Measurements from ENCODE around the gene VAC14.

Gene VAC14

DNA sequence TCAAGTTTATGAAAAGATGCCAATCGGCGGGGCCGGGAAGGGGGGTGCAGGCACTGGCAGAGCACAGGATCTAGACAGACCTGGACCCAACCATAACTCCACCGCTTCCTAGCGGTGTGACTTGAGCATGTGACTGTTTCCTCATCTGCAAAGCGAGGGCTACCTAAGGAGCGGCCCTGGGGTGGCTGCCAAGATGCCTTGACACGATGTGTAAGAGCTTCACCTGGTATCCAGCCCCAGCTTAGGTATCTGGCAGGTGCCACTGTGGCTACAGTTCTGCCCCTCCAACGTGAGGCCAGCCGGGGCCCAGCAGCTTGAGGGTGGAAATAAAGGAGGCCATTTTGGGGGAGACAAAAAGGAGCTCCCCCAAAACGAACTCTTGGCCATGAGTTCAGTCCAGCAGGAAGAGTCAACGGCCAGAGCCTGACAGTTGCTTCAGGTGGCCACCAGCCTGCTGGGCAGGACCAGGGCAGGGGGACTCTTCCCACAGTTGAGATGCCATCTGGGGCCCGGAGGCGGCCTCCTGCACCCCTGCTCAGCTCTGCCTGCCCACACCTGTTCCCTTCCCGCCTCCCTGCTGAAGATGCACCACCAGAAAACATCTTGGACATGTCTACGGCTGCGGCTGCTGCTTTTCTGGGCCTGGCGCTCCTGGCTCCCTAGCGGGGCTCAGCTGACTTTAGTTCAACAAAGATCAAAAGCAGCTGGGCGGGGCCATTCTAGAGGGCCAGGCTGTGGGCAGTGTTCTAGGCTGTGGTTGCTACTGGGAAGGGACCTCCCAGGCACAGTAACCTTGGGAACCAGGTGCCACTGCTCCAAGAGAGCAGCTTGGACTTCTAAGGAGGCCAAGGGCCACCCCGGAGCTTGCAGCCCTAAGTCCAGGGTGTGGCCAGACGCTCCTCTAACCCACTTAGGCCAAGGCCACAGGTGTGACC, 111.7 kb downstream of the VAC14 start:
- no peak for DNase-seq

DNA sequence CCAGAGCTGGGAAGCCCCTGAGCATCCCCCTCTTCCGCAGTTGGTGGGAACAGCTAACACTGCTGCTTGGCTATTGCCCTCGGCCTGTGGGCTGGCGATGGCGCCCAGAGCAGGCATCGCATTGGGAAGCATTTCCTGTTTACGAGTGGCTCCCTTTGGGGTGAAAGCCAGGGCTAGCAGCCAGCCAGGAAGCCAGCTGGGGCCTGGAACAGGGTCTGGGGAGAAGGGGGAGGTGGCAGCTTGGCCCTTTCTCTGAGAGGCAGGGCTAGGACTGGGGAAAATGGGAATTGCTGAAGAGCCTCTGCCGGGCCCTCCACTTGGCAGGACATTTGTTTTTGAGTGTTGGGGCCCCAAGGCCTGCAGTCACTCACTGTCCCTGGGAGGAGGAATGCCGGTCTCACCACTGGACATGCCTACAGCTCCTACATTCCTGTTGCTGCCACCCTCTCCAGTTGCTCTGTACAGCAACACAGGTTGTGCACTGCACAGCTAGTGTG, 112.7 kb downstream of the VAC14 start:
- DNase-seq = no peak

DNA sequence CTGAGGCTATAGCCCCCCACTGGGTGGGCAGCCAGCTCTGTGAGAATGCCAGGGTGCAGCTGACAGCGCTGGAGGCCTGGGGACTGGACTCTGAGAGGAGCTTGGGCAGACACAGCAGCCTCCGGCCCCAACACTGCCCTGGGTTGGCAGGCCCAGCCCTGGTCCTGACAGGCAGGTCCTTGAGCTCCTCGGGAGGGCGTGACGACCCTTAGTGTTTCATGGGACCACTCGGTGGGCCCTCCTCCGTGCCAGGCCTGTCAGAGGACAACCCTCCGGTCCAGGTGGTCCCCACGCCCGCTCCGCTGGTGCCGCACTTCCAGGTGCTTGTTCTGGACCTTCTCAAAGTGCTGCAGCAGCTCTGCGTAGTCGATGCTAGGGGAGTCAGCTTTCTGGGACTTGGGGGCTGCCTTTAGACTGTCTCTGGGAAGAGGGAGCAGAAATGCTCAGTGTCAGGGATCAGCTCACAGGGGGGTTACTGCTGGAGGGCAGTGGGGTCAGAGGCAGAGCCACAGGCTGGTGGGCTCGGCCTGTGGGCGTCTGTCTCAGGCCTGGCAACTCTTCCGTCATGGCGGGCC, 113.2 kb downstream of the VAC14 start:
- no peak for DNase-seq

DNA sequence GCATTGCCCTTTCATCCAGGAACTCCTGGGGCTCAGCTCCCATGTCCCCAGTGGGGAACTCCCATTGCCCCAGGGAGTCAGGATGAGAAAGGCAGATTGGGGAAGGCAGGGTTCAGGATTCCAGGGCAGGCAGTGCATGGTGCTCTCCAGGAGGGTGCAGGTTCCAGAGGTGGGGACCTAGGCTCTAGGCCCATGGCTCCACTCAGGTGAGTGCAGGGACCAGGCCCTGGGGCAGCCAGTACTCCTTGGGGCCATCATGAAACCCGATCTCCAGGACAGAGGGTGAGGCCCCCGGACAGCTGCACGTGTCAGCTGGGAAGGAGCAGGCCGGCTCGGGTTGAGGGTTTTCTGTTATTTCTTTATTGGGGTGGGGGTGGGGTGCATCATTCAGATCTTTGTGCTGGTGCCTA, 113.9 kb downstream of the VAC14 start:
- no peak for DNase-seq

DNA sequence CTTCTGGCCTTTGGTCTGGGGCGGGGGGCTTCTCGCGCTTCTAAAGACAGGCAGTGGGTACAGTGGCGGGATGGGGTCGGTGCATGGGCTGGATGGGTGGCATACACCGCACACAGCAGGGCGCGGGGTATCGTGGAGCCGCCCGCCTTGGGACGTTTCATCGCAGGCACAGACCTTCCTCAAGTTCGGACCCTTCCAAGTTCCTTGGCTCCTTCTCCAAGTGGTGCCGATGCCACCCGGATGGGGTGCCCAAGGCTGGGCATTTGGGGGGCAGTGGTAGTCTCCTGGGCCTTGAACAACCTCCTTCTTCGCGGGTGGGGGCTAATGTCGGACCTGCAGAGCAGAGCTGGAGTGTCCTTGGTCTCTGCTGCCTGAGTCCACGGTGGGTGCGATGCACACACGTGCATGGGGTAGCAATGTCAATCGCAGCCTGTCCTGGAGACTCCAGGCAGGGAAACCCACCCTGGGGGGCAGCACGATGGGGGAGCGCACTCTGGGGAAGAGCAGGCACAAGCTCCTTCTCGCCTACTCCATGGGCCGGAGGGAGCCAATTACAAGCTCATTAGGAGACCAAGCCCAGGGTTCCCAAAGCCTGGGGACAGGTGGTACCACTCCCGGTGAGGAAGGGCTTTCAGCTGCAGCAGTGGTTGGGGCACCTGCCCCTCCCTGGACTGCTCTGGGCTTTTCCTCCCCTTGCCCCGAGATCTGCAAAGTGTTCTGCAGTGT, 114.4 kb downstream of the VAC14 start:
- DNase-seq = no peak

DNA sequence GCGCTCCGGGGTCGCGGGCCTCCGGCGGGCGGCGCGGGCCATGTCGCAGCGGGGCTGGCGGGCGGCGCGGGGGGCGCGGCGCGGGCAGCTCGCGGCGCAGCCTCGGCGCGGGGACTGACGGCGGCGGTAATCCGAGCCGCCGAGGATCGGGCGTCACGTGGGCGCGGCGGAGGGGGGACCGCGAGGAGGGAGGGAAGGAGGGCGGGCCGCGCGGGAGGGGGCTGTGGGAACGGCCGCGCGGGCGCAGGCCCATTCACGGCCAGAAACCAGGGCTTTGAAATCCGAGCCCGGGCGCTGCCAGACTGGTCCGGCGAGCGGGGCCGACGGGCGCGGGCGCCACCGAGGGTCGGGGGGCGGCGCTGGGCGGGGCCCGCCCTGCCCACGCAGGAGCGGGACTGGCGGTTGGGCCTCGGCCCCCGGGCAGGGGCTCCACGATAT, 115.0 kb downstream of the VAC14 start, which contains the start of gene MTSS2:
MTSS2 (minus strand) TSS at position 116 of the 438 bp plus-strand sequence. CDS start 262 bp downstream, outside the sequence.
- peak in 1 of 2 donors; percentile 11 for DNase-seq

- DNase-seq = no peak
Measured at GRCh38 chr16:70685061-70685937, 115.7 kb downstream of the VAC14 start.

- no peak for DNase-seq
Measured at GRCh38 chr16:70684146-70685060, 116.6 kb downstream of the VAC14 start.

GRCh38 chr16:70683146-70683944, 117.6 kb downstream of the VAC14 start:
- no peak for DNase-seq

- no peak for DNase-seq
Measured at GRCh38 chr16:70682239-70683145, 118.5 kb downstream of the VAC14 start.

GRCh38 chr16:70681382-70682238, 119.3 kb downstream of the VAC14 start:
- no peak for DNase-seq

DNA sequence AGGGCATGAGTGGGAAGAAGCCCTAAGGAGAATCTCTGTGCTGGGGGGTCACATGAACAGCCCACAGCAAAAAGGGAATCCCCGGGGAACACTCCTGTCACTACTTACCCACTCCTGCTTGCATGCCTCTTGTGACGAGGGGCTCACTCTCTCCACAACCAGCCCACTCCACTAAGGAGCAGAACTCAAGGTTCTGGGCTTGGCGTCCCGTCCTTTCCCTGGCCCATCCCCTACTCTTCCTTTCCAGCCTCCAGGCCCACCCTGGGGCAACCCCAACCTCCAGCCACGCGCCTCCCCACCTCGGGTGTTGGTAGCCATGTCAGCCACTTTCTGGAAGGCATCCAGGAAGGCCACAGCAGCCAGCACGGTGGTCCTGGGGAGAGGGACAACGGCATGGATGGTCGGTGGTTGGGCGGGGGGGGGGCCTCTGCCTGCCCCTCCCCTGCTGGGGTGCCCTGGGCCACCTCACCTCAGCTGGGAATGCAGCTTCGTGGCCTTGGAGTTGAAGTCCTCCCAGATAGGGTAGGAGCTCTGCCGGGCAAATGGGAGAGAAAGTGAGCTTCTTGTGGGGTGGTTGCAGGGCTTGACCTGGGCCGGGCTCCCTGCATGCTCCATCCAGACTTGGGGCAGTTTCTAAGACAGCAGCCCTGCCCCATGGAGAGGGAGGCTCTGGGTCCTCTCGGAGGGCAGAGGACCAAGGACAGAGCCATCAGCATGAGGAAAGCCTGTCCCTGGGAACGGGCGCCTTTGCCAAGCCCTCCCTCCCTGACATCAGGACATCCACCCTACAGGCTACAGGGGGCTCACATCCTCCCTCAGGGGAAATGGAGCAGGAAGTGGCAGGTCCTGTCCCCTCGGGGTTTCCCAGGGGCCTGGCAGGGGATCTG, 120.2 kb downstream of the VAC14 start:
- no peak for DNase-seq

- DNase-seq = no peak
Measured at GRCh38 chr16:70679671-70680494, 121.1 kb downstream of the VAC14 start.

- DNase-seq = no peak
Measured at GRCh38 chr16:70678898-70679670, 121.9 kb downstream of the VAC14 start.

Measured in CD4-positive, alpha-beta T cell treated with Interleukin-1 beta for 1 hour (primary cell).